HEK293T (cell line): ENCODE data around the gene EOMES.

ENCODE experiments used
- BHLHE40 ChIP-seq: fragments of 450-650 bp; IDR thresholded peaks from 2 replicates; pipeline ENCODE4 v1.6.1; 2016; ENCODE audit warnings: mild to moderate bottlenecking, moderate library complexity, borderline replicate concordance
- FOXM1 ChIP-seq: fragments of 450-650 bp; IDR thresholded peaks from 2 replicates; pipeline ENCODE4 v1.6.1; 2017; ENCODE audit warnings: mild to moderate bottlenecking, borderline replicate concordance
- LEF1 ChIP-seq: fragments of 450-650 bp; IDR thresholded peaks from 2 replicates; pipeline ENCODE4 v1.6.1; 2017; ENCODE audit warnings: mild to moderate bottlenecking, borderline replicate concordance
- PKNOX1 ChIP-seq: fragments of 450-650 bp; IDR thresholded peaks from 2 replicates; pipeline ENCODE4 v1.6.1; 2016
- SUZ12 ChIP-seq: fragments of 450-650 bp; IDR thresholded peaks from 2 replicates; pipeline ENCODE4 v1.6.1; 2016; ENCODE audit warnings: mild to moderate bottlenecking
- TARDBP ChIP-seq: fragments of 450-650 bp; IDR thresholded peaks from 2 replicates; pipeline ENCODE4 v1.6.1; 2016

GRCh38 chr3:27680517-27681246, 41.4 kb downstream of the EOMES start:
- TF ChIP-seq BHLHE40 (no peak), PKNOX1 (no peak), TARDBP (no peak), SUZ12 (no peak), FOXM1 (no peak), LEF1 (no peak)
